ENCODE results near the gene PEX11G.

DNA sequence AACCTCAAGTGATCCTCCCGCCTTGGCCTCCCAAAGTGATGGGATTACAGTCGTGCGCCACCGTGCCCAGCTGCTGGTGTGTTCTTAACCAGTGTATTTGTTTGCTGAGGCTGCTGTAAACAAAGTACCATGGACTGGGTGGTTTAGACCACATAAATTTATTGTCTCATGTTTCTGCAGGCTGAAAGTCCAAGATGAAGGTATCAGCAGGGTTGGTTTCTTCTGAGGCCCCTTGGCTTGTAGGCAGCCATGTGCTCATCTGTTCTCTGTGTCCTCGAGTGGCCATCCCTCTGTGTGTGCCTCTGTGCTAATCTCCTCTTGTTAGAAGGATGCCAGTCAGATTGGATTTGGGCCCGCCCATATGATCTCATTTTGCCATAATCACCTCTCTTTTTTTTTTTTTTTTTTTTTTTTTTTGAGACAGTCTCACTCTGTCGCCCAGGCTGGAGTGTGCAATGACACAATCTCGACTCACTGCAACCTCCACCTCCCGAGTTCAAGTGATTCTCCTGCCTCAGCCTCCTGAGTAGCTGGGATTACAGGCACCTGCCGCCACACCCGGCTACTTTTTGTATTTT lies 31.8 kb downstream of the PEX11G start:
- TF ChIP-seq EP300 (IDR thresholded peaks at IDR 0.05) (no peak), CTCF (IDR thresholded peaks at IDR 0.05) (no peak), POLR2AphosphoS5 (IDR thresholded peaks at IDR 0.05) (no peak)
